Measurements from ENCODE around the gene PANK2.

- TF ChIP-seq, protein P1, sequence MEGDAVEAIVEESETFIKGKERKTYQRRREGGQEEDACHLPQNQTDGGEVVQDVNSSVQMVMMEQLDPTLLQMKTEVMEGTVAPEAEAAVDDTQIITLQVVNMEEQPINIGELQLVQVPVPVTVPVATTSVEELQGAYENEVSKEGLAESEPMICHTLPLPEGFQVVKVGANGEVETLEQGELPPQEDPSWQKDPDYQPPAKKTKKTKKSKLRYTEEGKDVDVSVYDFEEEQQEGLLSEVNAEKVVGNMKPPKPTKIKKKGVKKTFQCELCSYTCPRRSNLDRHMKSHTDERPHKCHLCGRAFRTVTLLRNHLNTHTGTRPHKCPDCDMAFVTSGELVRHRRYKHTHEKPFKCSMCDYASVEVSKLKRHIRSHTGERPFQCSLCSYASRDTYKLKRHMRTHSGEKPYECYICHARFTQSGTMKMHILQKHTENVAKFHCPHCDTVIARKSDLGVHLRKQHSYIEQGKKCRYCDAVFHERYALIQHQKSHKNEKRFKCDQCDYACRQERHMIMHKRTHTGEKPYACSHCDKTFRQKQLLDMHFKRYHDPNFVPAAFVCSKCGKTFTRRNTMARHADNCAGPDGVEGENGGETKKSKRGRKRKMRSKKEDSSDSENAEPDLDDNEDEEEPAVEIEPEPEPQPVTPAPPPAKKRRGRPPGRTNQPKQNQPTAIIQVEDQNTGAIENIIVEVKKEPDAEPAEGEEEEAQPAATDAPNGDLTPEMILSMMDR (conservative IDR thresholded peaks at IDR 0.05 in 1 of 2, IDR thresholded peaks at IDR 0.05 in 1 of 2; ENCODE audit: low read depth in 1 of 2, low read length in 2 of 2): no peak
- TF ChIP-seq EZH2 (IDR thresholded peaks at IDR 0.05; ENCODE audit: low read length, missing control alignments): no peak
Measured at GRCh38 chr20:3863317-3863716, 25.9 kb upstream of the PANK2 start.
